HG02981 (cell line): ENCODE results near the gene ZNF516.

ENCODE experiments used
- ATAC-seq: cut with Tn5 transposase; IDR thresholded peaks from one replicate; pipeline ENCODE4 v1.9.1; 2021; ENCODE audit warnings: mild to moderate bottlenecking, moderate library complexity; ENCODE audit not compliant: unreplicated experiment

ZNF516 gene

DNA sequence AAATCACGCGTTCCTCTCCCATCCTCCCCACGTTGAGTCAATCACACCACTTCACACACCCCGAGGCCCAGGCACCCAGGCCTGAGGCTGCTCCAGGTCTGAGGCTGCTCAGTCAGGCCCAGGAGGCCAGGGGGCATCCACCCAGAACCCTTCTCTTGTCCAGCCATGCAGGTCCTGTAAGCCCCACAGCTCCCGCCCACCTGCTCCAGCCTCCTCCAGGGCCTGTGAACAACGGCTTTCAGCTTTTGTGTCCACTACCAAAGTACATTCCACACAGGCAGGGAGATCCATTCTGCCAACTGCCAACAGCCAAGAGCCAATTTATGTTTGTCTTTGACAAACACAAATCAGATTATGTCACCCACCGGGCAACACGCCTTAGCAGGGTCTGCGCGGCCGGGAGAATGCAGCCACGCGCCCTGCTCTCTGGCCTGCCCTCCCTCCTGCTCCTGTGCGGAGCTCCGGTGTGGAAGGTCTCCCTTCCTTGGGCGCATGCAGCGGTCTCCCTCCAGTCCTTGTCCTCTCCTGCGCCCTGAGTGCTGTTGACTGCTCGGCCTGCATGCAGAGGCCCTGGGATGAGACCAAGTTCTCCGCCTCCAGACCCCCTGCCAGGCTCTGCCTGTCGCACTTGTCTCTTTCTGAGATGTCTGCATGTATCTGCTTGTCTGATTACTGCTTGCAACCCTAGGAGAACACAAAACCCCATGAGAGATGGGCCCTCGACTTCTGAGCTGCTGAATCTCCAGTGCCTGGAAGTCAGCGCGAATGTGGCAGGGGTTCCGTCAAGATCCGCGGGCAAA is 146.6 kb downstream of the ZNF516 start:
- ATAC-seq: no peak

DNA sequence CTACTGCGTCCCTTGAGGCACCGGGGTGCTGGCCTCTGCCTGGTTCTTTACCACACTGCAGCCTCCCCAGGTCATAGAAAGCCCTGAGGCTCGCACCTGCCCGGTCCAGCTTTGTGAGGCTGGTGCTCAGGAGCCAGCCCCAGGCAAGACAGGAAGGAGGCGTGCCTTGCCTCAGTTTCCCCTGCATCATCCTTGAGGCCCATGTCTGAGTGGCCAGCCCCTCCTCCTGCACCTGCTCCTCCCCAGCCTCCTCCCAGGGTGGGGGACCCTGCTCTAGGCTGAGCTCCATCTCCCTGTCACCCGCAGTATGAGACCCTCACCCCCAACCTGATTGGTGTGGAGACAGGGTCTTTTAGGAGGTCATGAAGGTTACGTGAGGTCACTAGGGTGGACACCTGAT is 147.7 kb downstream of the ZNF516 start:
- no peak for ATAC-seq

DNA sequence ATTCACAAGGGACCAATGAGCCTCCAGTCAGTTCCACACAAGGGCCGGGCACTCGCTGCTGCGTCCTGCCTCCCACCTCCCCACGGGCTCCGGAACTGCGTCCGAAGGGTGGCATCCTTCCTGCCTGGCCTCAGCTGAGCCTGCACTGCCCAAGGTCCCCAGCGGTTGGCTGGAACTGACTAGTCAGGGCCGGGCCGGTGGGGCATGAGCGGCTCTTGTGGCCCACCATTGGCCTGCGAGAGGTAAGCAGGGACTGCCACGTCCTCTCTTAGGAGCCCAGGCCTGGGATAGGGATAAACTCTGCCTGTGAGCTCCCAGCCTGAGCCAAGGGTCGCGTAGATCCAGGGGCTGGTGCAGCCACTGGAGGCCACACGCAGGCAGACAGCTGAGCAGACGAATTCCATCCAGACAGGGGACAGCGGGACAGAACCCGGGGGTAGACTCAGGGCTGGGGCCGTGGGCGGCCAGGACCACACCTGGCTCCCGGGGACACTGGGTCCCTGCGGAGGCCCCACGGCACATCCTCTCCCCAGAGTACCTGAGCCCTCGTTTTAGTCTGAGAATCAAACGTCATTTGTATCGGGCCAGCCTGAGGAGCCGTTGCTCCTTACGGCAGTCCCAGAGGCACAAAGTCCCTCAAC is 148.4 kb downstream of the ZNF516 start:
- no peak for ATAC-seq

DNA sequence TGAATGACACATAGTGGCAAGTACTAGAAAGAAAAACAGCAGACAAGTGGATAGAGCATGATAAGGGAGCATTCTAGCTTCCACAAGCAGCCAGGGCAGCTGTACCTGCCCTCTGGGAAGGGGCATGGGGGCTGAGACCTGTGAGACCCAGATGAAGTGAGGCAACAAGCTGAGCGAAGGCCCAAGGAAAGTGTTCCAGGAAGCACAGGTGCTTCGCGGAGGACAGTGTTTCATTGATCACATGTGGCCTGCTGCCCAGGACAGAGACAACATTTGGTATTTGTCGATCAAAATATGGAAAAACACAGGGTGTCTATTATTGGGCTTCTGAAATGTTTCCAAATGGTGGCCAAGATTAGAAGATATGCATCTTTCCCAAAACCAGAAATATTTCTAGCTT is 149.1 kb downstream of the ZNF516 start:
- no peak for ATAC-seq

DNA sequence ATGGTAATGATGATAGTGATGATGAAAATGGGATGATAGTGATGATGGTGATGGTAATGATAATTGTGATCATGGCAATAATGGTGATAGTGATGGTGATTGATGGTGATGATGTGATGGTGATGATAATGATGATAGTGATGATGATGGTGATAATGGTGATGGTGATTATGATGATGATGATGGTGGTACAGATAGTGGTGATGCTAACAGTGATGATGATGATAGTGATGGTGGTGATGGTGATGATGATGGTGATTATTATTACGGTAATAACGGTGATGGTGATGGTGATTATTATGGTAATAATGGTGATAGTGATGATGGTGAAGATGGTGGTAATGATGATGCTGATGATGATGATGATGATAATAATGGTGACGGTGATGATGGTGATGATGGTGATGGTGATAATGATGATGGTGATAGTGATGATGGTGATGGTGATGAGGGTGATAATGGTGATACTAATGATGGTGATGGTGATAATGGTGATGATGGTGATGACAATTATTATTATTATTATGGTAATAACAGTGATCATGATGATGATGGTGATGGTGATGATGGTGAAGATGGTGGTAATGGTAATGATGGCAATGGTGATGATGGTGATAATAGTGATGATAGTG is 151.0 kb downstream of the ZNF516 start:
- ATAC-seq: no peak

DNA sequence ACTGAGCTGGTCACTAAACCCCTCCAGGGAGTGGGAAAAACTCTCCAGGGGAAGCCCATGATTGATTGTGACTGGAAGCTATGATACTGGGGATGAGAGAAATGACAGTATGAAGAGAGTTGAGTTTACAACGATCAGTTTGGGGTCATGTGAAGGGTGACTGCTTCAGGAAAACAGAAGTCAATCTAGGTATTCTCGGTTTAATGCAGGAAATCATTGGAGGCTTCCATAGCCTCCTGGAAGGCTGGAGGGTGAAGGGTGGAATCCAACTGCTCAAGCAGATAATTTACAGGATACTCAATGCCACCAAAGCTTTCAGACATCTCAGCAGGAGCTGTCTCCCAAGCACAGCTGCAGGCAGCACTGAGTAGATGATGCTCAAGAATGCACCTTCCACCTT is 154.6 kb downstream of the ZNF516 start:
- ATAC-seq: no peak

DNA sequence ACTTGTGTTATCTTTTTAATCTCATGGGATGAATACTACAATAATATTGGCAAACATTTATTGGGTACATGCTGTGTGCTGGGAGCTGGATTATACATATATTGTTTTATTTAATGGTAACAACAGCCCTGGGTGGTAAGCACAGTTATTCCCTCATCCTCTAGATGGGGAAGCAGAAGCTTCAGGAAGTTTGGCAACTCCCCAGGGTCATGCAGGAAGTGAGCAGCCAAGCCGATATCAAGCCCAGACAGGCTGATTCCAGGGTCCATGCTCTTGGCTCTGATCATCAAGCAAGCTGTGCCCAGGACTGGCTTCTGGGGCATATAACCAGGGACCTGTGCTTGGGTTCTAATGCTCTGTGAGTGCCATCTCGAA is 155.8 kb downstream of the ZNF516 start:
- ATAC-seq: no peak

DNA sequence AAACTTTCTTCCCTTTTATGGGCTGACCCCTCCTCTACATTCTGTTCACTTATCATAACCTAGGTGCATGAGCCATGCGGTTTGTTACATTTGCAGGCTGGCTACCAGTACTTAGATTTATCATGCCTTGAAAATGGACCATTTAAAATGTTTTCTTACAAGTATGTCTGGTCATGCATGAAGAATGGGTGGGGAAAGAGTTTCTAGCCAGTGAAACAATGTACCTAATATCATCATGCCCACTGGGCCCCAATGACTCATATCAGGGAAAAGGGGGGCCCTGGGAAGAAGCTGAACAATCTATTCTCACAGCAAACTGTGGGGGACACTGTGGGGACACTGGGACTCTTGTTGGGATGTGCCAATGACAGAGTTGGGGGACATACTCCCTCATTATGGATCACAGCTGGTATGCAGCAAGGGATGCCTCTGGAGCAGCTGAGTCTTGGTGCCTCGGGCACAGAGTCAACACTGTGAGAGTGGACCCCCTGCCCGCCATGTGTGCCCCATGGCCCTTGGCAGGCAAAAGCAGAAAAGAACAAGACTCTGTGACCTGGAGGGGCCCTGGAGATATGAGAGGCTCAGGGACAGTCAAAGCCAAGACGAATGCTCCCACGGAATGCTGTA is 156.3 kb downstream of the ZNF516 start:
- no peak for ATAC-seq

DNA sequence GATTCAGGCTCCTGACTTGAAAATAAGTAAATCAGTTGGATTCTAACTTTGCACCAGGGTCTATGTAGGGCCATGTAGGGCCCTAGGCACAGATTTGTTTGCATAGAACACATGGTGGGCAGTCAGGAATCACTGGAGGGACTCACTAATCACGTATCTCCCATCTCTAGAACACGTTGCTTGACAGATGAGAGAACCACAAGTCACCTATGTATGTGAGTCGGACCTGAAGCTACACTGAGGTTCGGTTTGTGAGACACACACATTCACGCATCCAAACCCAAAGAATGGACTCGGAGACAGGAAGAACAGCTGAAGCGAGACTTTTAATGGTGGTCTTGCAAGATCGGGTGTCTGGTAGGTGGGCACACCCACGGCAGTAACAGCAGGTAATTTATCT is 157.0 kb downstream of the ZNF516 start:
- ATAC-seq: no peak

DNA sequence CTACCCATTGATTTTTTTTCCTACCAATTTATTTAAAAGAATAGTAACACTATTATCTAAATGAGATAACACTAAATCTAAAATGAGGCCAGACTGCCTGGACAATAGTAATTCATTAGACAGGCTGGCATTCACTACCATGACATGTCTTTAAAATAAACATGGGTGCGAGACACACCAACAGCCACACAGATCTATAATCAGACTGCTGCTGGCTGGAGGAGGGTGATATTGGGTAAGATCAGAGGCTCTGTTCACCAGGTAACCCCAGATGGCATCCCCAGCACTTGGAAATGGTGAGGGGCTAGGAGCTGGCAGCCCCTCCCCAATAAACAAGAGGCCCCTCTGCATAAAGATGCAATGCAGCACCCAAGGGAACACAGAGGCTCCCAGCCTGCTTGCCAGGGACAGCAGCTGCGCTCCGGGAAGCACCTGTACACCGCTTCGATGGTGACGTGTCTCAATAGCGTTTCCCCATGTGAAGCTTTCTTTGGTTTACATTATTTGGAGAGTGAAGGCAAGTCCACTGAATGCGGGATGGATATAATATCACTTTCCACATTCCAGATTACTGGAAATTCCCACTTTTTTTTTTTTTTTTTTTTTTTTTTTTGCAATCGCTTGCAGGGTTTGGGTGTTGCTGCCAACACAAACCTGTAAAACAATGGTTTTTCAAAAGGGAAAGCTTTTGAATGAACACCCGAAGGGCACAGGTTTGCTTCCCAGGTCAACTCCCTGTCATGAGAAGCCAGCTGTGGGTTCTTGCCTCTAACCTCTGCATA is 159.0 kb downstream of the ZNF516 start:
- no peak for ATAC-seq

DNA sequence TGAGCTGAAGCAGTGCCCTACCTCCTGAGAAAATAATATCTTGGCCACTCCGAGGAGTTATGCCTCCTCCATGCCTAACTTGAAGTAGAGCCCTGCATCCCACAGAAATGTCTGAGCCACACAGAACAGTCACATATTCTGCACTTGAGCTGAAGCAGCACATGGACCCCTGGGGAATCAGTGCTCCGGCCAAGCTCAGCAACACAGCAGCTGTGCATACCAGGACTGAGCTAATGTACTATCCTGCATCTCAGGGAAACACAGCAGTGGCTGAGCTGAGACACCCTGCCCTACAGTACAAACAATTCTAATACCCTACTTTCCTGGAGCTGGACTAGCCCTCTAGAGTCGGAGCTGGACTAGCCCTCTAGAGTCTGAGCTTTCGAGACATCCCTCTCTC is 166.9 kb downstream of the ZNF516 start:
- no peak for ATAC-seq

DNA sequence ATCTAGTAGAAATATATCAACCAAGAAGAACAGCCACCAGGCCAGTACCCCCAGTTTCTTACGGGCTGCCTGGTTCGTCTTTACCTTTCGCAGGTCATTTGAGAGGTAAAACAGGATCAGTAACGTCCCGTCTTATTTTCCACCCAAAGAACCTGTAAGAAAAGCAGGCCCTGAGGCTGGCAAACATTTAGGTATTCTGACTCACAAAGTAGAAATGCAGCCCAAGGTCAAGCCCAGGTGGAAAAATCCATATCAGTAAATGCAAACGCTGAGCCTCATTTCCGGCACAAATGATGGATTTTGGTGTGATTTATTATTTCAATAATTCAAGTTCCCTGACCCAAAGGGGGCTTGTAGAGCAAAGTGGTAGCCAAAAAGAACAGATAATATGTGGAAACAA is 171.2 kb downstream of the ZNF516 start:
- no peak for ATAC-seq

DNA sequence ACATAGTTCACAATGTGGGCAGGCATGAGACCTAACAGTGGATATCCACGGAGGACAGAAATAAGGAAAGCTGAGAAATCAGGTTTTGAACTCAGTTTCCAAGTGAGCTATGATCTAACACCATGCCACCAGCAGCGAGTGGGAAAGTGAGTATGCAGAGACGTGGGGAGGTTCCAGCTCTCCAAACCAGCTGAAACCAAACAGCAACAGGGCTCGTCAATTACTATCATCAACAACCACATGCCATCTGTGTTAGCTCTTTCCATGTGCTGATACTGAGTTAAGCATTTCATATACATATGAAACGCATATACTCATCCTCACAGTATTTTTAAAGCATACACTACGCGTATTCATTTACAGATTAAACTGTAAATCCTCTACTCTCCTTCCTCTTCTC is 172.4 kb downstream of the ZNF516 start:
- no peak for ATAC-seq

DNA sequence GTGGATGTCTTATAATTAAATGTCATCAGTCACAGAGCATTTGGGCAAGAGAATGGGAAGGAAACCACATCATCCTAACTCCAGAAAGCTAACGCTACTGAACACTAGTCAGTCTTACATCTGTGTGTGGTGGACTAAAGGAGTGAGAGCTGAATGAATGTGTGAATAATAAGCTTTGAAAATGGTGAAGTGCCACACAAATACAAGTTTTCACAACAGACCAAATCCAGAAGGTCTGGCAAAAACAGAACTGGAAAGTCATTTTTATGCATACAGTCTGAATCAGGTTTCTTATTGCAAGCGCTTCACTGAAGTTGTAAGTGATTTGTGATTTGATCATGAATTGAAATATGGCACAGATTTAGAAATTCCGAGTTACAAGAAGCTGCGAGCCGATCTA is 175.7 kb downstream of the ZNF516 start:
- no peak for ATAC-seq

DNA sequence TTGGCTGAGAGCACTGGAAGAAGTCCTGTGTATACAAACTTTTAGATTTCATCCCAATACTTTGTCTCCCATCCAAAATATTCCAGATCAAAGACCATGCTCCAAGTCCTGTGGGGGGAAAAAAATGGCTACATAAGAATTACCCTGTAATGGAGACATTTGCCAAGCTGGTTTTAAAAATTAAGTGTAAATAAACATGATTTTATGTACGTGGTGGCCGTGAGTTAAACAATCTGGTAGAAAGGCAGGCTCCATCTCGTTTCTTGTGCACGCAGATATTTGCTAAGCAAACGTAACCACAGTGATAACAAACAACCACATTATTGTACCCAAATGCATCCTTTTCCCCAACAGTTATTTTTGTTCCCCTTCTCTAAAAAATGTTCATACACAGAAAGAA is 176.4 kb downstream of the ZNF516 start:
- ATAC-seq: no peak

DNA sequence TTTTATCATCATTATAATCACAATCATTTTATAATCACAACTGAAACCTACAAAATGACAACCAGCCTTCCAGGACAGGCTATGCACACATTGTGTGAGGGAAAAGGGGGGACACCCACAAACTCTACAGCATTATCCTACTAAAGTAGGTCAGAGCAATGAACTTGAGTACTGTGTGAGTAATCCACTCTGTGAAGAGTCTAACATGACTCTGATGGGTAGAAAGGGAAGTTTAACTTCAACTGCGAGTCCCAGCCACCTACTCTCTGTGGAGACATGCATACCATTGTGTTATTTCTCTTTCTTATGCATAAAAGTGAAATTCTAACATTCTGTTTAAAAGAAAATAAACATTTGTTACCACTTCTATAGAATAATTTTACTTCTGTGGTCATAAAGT is 177.9 kb downstream of the ZNF516 start:
- no peak for ATAC-seq

DNA sequence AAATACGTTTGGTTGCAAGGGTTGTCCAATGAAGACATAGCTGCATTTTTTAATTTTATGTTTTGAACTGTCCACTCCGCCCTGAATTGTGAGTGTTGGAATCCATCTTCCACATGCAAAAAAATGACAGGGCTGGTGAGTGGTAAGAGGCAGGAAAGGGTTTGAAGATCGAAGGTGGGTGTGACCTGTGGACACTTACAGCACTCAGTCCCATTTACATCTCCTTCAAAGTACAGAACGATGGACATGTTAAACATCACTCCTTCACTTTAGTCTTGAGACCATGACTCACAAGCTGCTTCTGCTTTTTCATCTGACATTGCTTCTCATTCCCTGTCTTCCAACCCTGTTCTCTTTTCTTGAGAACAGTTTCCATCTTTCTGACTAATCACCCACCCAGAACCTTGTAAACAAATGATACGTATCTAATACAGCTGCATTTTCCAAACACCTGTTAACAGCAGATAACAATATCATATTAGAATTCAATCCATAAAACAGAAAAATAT is 179.3 kb downstream of the ZNF516 start:
- ATAC-seq: no peak

DNA sequence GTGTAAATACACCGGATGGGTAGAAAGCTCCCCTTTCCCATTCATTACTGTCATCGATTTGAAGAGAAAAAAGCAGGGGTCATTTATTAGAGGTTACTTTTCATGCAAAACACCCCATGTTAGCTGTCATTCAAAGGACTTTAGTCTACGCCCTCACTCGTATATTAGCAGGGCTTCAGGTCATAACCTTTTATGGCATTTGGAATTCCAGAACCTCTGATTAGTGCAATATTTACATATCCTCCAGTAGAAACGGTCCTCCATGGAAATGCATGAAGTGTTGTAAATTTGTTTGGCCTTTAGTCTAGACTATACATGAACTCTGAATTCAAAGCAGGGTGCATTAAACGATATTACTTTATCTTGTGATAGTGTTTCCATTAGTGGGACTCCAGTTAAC is 180.5 kb downstream of the ZNF516 start:
- no peak for ATAC-seq

DNA sequence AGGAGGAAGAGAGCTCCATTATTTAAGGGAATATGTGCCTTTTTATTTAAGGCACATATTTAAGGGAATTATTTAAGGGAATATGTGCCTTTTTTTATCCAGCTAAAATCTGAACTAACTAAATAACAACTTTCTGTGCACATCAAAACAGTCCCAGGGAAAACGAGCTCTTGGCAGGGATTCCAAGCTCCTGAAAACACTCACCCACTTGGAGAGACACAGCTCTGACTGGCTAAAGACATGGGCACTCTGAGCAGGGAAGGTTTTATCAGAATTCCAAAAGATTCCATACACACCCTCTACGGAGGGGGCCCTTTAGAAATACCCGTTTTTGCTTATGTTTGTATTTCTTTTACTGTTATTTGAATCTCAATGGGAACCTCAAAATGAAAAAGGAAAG is 181.0 kb downstream of the ZNF516 start:
- no peak for ATAC-seq
